ENCODE results near the gene RIMBP2.

The RIMBP2 gene

GRCh38 chr12:130619385-130620001 lies 96.6 kb downstream of the RIMBP2 start:
- H2AFZ ChIP-seq (ENCODE audit: low read length): no peak overlapping the region
- H3K9me3 ChIP-seq (replicated peaks; ENCODE audit: insufficient read depth, low read length): no peaks in the 10 kb centered on the region
- H3K9me2 ChIP-seq (replicated peaks; ENCODE audit: insufficient read depth, low read length): no peaks in the 10 kb centered on the region
- H3K4me3 ChIP-seq (ENCODE audit: low read length): no peak overlapping the region
- H3K27me3 ChIP-seq (replicated peaks; ENCODE audit: insufficient read depth, low read length): no peaks in the 10 kb centered on the region
- H3K4me1 ChIP-seq (ENCODE audit: low read length): no peaks in the 10 kb centered on the region
- H4K20me1 ChIP-seq (ENCODE audit: insufficient read depth, low read length): no peaks in the 10 kb centered on the region
- H3K4me2 ChIP-seq (ENCODE audit: low read depth, low read length): no peak overlapping the region
- no peaks in the 10 kb centered on the region for H3F3A ChIP-seq (ENCODE audit: insufficient read depth, low read length)
- no peak overlapping the region for H3K9ac ChIP-seq (ENCODE audit: low read length)
- H3K27ac ChIP-seq (ENCODE audit: low read length): no peak overlapping the region
- no peaks in the 10 kb centered on the region for H3K79me2 ChIP-seq (ENCODE audit: low read length)
- no peak for DNase-seq
- no peaks in the 10 kb centered on the region for H3K36me3 ChIP-seq (replicated peaks; ENCODE audit: insufficient read depth, low read length)
- TF ChIP-seq EZH2 (optimal IDR thresholded peaks at IDR 0.05; ENCODE audit: low read depth, low read length) (no peak), CTCF (IDR thresholded peaks at IDR 0.05; ENCODE audit: low read length) (no peak), EZH2phosphoT487 (IDR thresholded peaks at IDR 0.05; ENCODE audit: low read length) (no peak)

GRCh38 chr12:130617219-130617618 lies 98.9 kb downstream of the RIMBP2 start:
- DNase-seq: no peak
- Histone ChIP-seq H2AFZ (ENCODE audit: low read length) (no peak overlapping the region), H3K27me3 (replicated peaks; ENCODE audit: insufficient read depth, low read length) (no peaks in the 10 kb centered on the region), H3K4me3 (ENCODE audit: low read length) (no peak overlapping the region), H3K4me2 (ENCODE audit: low read depth, low read length) (no peak overlapping the region), H3K36me3 (replicated peaks; ENCODE audit: insufficient read depth, low read length) (no peaks in the 10 kb centered on the region), H3K9ac (ENCODE audit: low read length) (no peak overlapping the region), H3K79me2 (ENCODE audit: low read length) (no peaks in the 10 kb centered on the region), H3K27ac (ENCODE audit: low read length) (no peak overlapping the region), H3F3A (ENCODE audit: insufficient read depth, low read length) (no peaks in the 10 kb centered on the region), H3K9me2 (replicated peaks; ENCODE audit: insufficient read depth, low read length) (no peaks in the 10 kb centered on the region), H3K9me3 (replicated peaks; ENCODE audit: insufficient read depth, low read length) (no peaks in the 10 kb centered on the region), H4K20me1 (ENCODE audit: insufficient read depth, low read length) (no peaks in the 10 kb centered on the region), H3K4me1 (ENCODE audit: low read length) (no peaks in the 10 kb centered on the region)
- TF ChIP-seq CTCF (IDR thresholded peaks at IDR 0.05; ENCODE audit: low read length): no peak
- TF ChIP-seq EZH2 (optimal IDR thresholded peaks at IDR 0.05; ENCODE audit: low read depth, low read length): no peak
- no peak for TF ChIP-seq EZH2phosphoT487 (IDR thresholded peaks at IDR 0.05; ENCODE audit: low read length)

GRCh38 chr12:130615861-130616345 lies 100.2 kb downstream of the RIMBP2 start:
- Histone ChIP-seq H3K36me3 (replicated peaks; ENCODE audit: insufficient read depth, low read length) (no peaks in the 10 kb centered on the region), H3K4me2 (ENCODE audit: low read depth, low read length) (no peak overlapping the region), H3K27ac (ENCODE audit: low read length) (no peak overlapping the region), H3K27me3 (replicated peaks; ENCODE audit: insufficient read depth, low read length) (no peaks in the 10 kb centered on the region), H3K4me3 (ENCODE audit: low read length) (no peak overlapping the region), H3F3A (ENCODE audit: insufficient read depth, low read length) (no peaks in the 10 kb centered on the region), H3K79me2 (ENCODE audit: low read length) (no peaks in the 10 kb centered on the region), H4K20me1 (ENCODE audit: insufficient read depth, low read length) (no peaks in the 10 kb centered on the region), H3K9ac (ENCODE audit: low read length) (no peak overlapping the region), H2AFZ (ENCODE audit: low read length) (no peak overlapping the region), H3K9me2 (replicated peaks; ENCODE audit: insufficient read depth, low read length) (no peaks in the 10 kb centered on the region), H3K4me1 (ENCODE audit: low read length) (no peaks in the 10 kb centered on the region), H3K9me3 (replicated peaks; ENCODE audit: insufficient read depth, low read length) (no peaks in the 10 kb centered on the region)
- TF ChIP-seq EZH2phosphoT487 (IDR thresholded peaks at IDR 0.05; ENCODE audit: low read length) (no peak), EZH2 (optimal IDR thresholded peaks at IDR 0.05; ENCODE audit: low read depth, low read length) (no peak), CTCF (IDR thresholded peaks at IDR 0.05; ENCODE audit: low read length) (no peak)
- no peak for DNase-seq
